HG03521 (cell line): ENCODE data around the gene S100A11.

ENCODE experiments used
- ATAC-seq: cut with Tn5 transposase; IDR thresholded peaks from one replicate; pipeline ENCODE4 v1.9.1; 2021; ENCODE audit warnings: mild to moderate bottlenecking, moderate library complexity; ENCODE audit not compliant: unreplicated experiment

S100A11 gene

GRCh38 chr1:152039886-152040285 is 3.1 kb upstream of the S100A11 start:
- no peak for ATAC-seq

GRCh38 chr1:152039461-152039860 is 2.7 kb upstream of the S100A11 start:
- no peak for ATAC-seq

GRCh38 chr1:152038871-152039270 is 2.1 kb upstream of the S100A11 start:
- ATAC-seq = no peak

GRCh38 chr1:152035539-152036266 is 1.1 kb downstream of the S100A11 start:
- ATAC-seq = no peak

- peak; percentile 39 for ATAC-seq
These were observed 1.9 kb downstream of the S100A11 start for GRCh38 chr1:152034654-152035538.

GRCh38 chr1:152034324-152034653 is 2.5 kb downstream of the S100A11 start:
- no peak for ATAC-seq

GRCh38 chr1:152029929-152030211 is 6.9 kb downstream of the S100A11 start:
- no peak for ATAC-seq

- ATAC-seq = no peak
These were observed 7.5 kb downstream of the S100A11 start for GRCh38 chr1:152029144-152029928.

- no peak for ATAC-seq
These were observed 9.9 kb downstream of the S100A11 start for GRCh38 chr1:152026895-152027294.

- ATAC-seq = no peak
These were observed 12.6 kb downstream of the S100A11 start for GRCh38 chr1:152024223-152024622.

GRCh38 chr1:152023221-152023620 is 13.6 kb downstream of the S100A11 start:
- ATAC-seq = no peak

- ATAC-seq = no peak
These were observed 14.3 kb downstream of the S100A11 start for GRCh38 chr1:152022474-152022873.

GRCh38 chr1:152021569-152021968 is 15.2 kb downstream of the S100A11 start:
- ATAC-seq = no peak

GRCh38 chr1:152020849-152021248 is 16.0 kb downstream of the S100A11 start:
- no peak for ATAC-seq

- ATAC-seq = no peak
These were observed 18.3 kb downstream of the S100A11 start for GRCh38 chr1:152018537-152018936.

GRCh38 chr1:152015766-152016165 is 21.0 kb downstream of the S100A11 start:
- no peak for ATAC-seq

GRCh38 chr1:152014943-152015342 is 21.9 kb downstream of the S100A11 start:
- no peak for ATAC-seq

- no peak for ATAC-seq
These were observed 23.1 kb downstream of the S100A11 start for GRCh38 chr1:152013664-152014237.

- no peak for ATAC-seq
These were observed 27.1 kb downstream of the S100A11 start for GRCh38 chr1:152009691-152010090.

GRCh38 chr1:152007047-152007446 is 29.8 kb downstream of the S100A11 start:
- ATAC-seq = no peak

GRCh38 chr1:152005360-152005912 is 31.4 kb downstream of the S100A11 start:
- ATAC-seq = no peak
